GM21381 (cell line): ENCODE measurements around the gene ST7L.
"Not testable (repeated sequence)": the region's sequence is repeated elsewhere in the genome, so short reads cannot be mapped to it uniquely, and the experiment has no call there.

Source experiments
- ATAC-seq: cut with Tn5 transposase; IDR thresholded peaks from one replicate; pipeline ENCODE4 v1.9.1; 2021; ENCODE audit warnings: mild to moderate bottlenecking, moderate library complexity; ENCODE audit not compliant: unreplicated experiment

ST7L gene

DNA sequence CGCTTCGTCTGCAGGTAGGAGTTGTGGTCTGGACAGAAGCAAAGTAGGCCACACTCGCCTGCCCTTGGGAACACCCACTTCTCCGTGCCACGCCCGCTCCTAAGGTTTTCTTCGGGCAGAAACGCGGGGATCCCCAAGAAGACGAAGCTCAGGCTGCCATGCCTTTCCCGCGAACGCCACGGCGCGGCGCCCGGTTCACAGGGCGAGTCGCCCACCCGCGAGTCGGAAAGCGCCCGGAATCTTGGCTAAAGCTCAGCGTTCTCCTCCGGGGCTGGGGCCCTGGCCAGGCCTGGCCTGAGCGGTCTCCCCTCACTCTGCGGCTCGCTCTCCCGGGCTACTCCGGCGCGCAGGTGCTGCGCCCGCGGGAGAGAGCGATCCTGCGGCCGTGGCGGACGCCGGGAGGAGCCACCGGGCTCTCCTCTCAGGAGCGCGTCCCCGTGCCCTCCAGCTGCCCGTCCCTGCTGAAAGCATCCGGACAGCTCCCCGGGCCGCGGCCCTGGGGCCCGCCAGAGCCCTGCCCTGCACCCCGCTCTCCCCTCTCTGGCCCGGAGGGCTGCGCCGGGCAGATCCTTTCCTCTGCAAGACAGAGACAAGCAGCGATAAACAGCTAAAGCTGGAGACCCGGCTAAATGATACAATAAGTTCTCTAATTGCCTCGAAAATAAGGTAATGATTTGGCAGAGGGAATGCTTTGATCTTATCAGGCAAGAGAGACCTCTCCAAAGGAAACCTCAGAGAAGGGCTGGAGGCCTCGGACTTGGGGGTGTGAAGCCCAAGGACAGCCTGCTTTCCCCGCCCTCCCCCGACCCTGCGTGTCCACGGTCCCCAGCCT, 116.9 kb downstream of the ST7L start:
- ATAC-seq = peak; percentile 64

DNA sequence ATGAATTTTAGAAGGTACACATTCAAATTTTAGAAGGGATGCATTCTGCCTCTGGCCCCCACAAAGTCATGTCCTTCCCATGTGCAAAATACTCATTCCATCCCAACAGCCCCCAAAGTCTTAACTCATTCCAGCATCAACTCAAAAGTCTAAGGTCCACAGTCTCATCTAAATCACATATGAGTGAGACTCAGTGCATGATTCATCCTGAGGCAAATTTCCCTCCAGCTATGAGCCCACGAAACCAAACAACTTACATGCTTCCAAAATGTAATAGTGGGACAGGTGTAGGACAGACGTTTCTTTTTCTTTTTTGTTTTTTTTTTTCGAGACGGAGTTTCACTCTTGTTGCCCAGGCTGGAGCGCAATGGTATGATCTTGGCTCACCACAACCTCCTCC, 122.7 kb downstream of the ST7L start:
- no peak for ATAC-seq

DNA sequence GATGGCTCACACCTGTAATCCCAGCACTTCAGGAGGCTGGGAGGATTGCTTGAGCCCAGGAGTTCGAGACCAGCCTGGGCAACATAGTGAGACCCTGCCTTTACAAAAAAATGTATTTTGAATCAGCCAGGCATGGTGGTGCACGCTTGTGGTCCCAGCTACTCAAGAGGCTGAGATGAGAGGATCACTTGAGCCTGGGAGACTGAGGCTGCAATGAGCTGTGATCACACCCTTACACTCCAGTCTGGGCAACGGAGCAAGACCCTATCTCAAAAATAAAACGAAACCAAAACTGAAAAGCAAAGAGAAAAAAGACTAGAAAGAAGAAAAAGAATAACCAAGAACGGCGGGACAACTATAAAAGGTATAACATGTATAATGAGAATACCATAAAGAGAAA, 125.6 kb downstream of the ST7L start:
- no peak for ATAC-seq

DNA sequence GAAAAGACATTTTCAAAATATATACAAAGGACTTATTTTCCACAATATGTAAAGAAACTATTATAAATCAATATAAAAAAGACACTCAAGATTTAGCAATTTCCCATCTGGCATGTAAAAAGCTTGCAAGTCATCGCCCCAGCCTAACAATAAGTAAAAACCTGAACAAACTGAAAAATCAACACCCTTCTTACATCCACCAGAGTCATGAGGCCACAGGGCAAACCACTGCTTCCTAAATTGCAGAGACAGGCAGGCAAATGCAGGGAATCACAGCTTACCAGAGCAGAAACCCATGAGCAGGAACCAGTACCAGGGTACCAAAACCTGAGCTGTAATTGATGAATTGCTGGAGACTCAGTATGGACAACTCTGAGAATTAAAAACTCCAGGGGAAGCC, 126.9 kb downstream of the ST7L start:
- no peak for ATAC-seq

DNA sequence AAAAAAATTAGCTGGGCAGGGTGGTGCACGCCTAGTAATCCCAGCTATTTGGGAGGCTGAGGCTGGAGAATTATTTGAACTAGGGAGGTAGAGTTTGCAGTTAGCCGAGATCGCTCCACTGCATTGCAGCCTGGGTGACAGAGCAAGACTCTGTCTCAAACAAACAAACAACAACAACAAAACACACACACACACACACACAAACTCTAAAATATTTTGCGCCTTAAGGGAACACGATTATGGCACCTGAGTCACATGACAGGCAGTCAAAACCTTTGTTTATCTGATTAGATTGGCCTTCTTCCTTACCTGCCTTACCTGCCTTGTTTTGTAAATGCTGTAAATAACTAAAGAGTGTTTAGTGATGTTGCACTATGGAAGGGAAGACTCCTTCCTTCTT, 130.8 kb downstream of the ST7L start:
- ATAC-seq = no peak

DNA sequence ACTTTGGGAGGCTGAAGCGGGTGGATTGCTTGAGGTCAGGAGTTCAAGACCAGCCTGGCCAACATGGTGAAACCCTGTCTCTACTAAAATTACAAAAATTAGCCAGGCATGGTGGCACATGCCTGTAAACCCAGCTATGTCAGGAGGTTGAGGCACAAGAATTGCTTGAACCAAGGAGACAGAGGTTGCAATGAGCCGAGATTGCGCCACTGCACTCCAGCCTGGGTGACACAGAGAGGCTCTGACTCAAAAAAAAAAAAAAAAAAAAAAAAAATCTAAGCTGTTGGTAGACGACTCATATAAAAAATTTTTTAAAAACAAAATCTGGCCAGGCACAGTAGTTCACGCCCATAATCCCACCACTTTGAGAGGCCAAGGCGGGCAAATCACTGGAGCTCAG, 131.3 kb downstream of the ST7L start:
- ATAC-seq = not testable (repeated sequence)

DNA sequence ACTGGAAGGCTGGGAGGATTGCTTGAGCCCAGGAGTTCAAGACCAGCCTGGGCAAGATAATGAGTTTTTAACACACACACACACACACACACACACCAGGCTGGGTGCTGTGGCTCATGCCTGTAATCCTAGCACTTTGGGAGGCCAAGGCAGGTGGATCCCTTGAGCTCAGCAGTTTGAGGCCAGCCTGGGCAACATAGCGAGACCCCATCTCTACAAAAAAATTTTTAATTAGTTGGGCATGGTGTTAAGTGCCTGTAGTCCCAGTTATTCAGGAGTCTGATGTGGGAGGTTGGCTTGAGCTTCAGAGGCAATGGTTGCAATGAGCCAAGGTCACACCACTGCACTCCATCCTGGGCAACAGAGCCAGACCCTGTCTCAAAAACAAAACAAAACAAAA, 132.9 kb downstream of the ST7L start:
- not testable (repeated sequence) for ATAC-seq

DNA sequence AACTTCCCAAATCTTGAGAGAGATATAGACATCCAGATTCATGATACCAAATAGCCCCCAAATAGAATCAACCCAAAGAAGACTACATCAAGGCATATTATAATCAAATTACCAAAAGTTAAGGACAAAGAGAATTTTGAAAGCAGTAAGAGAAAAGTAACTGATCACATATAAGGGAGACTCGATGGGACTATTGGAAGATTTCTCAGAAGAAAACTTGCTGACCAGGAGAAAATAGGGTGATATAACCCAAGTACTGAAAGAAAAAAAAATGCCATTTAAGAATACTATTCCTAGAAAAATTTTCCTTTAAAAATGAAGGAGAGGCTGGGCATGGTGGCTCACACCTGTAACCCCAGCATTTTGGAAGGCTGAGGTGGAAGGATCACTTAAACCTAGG, 140.6 kb downstream of the ST7L start:
- no peak for ATAC-seq

DNA sequence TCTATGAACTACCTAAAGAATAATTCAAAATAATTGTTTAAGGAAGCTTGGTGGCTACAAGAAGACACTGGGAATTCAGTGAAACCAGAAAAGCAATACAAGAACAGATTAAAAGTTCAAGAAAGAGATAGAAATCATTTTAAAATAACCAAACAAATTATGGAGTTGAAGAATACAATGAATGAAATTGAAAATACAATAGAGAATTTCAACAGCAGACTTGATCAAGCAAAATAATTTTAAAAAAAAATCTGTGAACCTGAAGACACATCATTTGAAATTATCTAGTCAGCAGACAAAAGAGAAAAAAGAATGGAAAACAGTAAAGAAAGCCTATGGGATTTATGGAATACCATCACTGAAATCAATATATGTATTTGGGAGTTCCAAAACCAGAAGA, 141.4 kb downstream of the ST7L start:
- ATAC-seq = no peak
